ENCODE results near the gene NT5DC1.
A peak's percentile ranks its signal among the peaks of the same experiment; 100 is the strongest.

DNA sequence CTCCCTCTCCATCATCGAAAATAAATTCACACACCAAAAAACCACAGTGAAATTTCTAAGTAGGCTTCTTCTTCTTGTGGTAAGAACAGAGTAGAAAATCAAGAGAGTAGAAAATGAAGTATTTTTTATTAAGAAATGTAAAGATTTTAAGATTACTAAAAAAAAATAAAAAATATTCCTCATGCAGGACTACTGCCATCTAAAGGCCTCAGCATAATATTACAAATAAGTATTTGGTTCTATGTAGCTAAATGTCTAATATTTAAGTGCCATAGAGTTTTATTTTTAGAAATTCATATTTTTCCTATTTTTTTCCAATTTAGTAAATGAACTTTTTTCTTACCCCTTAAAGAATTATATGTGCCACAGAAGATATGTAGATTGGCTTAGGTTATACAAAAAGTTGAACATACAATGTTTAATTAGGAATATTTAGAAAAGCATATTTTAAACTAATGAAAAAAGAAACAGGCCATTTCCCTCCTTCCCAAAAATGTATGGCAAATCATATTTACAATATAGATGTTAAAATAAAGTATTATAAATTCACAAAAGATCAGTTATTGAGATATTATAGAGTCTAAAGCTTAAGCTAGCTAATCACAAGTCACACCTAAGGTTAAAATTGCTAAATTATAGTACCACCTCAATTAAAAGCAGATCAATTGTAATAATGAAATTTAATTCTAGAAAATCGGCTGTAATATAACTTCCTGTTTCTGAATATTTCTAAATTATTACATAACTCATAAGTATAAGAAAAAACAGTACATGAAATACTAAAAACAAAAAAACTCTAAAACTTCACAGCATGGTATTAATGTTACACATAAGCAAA lies 3.5 kb upstream of the NT5DC1 start:
- TF ChIP-seq EZH2 (IDR thresholded peaks at IDR 0.05; ENCODE audit: insufficient read depth, low read length) = no peak
- TF ChIP-seq, protein P1, sequence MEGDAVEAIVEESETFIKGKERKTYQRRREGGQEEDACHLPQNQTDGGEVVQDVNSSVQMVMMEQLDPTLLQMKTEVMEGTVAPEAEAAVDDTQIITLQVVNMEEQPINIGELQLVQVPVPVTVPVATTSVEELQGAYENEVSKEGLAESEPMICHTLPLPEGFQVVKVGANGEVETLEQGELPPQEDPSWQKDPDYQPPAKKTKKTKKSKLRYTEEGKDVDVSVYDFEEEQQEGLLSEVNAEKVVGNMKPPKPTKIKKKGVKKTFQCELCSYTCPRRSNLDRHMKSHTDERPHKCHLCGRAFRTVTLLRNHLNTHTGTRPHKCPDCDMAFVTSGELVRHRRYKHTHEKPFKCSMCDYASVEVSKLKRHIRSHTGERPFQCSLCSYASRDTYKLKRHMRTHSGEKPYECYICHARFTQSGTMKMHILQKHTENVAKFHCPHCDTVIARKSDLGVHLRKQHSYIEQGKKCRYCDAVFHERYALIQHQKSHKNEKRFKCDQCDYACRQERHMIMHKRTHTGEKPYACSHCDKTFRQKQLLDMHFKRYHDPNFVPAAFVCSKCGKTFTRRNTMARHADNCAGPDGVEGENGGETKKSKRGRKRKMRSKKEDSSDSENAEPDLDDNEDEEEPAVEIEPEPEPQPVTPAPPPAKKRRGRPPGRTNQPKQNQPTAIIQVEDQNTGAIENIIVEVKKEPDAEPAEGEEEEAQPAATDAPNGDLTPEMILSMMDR (IDR thresholded peaks at IDR 0.05; ENCODE audit: insufficient read depth, low read depth, low read length) = peak; percentile 39

Measured in astrocyte (in vitro differentiated cells and primary cell).